Pancreas (tissue), 10 donors: ENCODE measurements around the gene SRPK2. TPM values are rescaled to one million over a fixed set of nuclear protein-coding genes. Genes with fewer than 3 reads are reported as not detected.
"Not testable (repeated sequence)": the region's sequence is repeated elsewhere in the genome, so short reads cannot be mapped to it uniquely, and the experiment has no call there.

ENCODE experiments used
- ATAC-seq, 4 donors: fragments of 200-7000 bp; cut with Tn5 transposase; one replicate each; pipeline versions ENCODE4 v1.8.0 to v1.9.1; 2020; ENCODE audit warnings: mild to moderate bottlenecking in 4 of 4, moderate library complexity in 4 of 4
- DNase-seq, 6 donors: peaks; one replicate each; pipeline ENCODE4 v3.0.0-alpha.2; 2020
- FAIRE-seq: peaks from 2 replicates; lab custom pipeline; 2012; peaks lifted over from hg19 to GRCh38; lab: Jason Lieb, UNC
- H3K27ac ChIP-seq, 4 donors: fragments of 200-600 bp; sonication (generic); 1 replicate in 3 of 4; 2 replicates in 1 of 4; pipeline versions ENCODE4 v1.5.0 to v1.8.0; 2020
- H3K27me3 ChIP-seq, 4 donors: fragments of 200-600 bp; one replicate each; pipeline ENCODE4 v1.8.0; 2021
- H3K36me3 ChIP-seq, 3 donors: fragments of 200-600 bp; sonication (generic) in 1 of 3; one replicate each; pipeline versions ENCODE4 v1.5.0 to v1.8.0; 2020 to 2021
- H3K4me1 ChIP-seq, 3 donors: fragments of 200-600 bp; one replicate each; pipeline ENCODE4 v1.8.0; 2021
- H3K4me3 ChIP-seq, 4 donors: fragments of 200-600 bp; sonication (generic) in 2 of 4; one replicate each; pipeline versions ENCODE4 v1.5.0 to v1.8.0; 2020 to 2021
- H3K9me3 ChIP-seq, 4 donors: fragments of 200-600 bp; one replicate each; pipeline ENCODE4 v1.8.0; 2021
- WGBS, 2 donors: extraction: QIAGEN DNeasy Blood & Tissue Kit; methylation state at CpG; one replicate each; pipeline ENCODE4 v1.1.7; 2013; 5-methylcytosine and 5-hydroxymethylcytosine counted together
- intact Hi-C, 3 donors: fragments of 100-400 bp; cut with DNase I; formaldehyde crosslinking; loops; one replicate each; pipeline versions ENCODE4 v1.11.1 to v1.14.2; 2022
- polyA plus RNA-seq, 2 donors: library from polyadenylated mRNA; stranded (reverse); fragments of 200-250 nt; gene quantifications; one replicate each; pipeline ENCODE4 v1.2.3, GENCODE V29; 2013
- total RNA-seq, 6 donors: library from RNA; stranded (reverse); fragmentation: NEBNext Ultra II Directional in 4 of 6; extraction: Animal tissue kit (Norgen Biotek cat#: 25700) in 4 of 6; gene quantifications; one replicate each; pipeline versions ENCODE4 v1.2.1 to v1.2.4, GENCODE V29; 2021 to 2023
- TF ChIP-seq, protein P1 (sequence below), 4 donors: fragments of 200-600 bp; sonication (generic) in 3 of 4; IDR thresholded peaks; one replicate each; pipeline versions ENCODE4 v1.5.0 to v1.8.0; 2021; ENCODE audit warnings: antibody characterized with exemption in 4 of 4
- donor health status: healthy with polysubstance abuse.
- donor health status: DM: no; HTN: no; CAD: no; lungs with moderate emphysema.
- donor health status: DM: no; HTN: no; CAD: no.
- donor health status: control.
- donor health status: control.
- donor health status: Bipolar disorder and iron deficiency.
- donor health status: DM: yes; HTN: yes; CAD: no.
- donor health status: DM: no; HTN: no; CAD: no.
- donor health status: DM: no; HTN: no; CAD: no.
- donor health status: DM: yes; HTN: yes; CAD: no.

Gene SRPK2
- total and polyA plus RNA-seq, 8 donors, result 6.5 to 27.4 (median 16.4) TPM

DNA sequence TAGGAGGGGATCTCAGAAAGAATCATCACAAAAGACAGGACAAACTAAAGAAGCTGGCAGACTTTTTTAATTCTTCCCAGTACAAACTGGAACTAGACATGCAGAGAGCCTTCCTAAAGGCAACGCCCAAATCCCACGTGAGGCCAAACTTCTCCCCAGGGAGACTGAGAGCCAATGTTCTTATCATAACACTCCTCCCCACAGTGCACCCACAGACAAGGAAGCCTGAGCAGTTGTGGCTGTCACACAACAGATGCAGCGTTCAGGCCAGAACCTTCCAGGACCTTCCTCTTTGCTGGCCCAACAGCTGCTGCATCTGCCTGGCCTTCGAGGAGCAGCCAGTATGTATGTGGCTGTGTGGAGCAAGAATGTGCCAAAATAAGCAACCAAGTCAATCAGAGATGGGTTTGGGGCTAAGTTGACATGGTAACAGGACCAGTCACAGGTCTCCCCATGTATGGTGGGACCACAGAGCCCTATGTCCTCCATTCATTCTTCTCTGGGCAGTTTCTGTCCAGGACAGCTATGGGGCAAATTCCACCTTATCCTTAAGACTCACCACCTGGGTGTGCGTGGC is 34.9 kb downstream of the SRPK2 start:
- no peaks in the 10 kb centered on the region for H3K36me3 ChIP-seq
- no peaks in the 10 kb centered on the region for H3K9me3 ChIP-seq
- H3K4me1 ChIP-seq, result peaks cover 0 to 9% (median 7%) of the 10 kb centered on the region in 3 donors
- H3K4me3 ChIP-seq, result no peak overlapping the region
- ATAC-seq (peak; percentile 35 to 69 (median 61)), FAIRE-seq (no peak), DNase-seq (peak in 1 of 6 donors; percentile 41)
- no peaks in the 10 kb centered on the region for H3K27me3 ChIP-seq
- TF ChIP-seq, protein P1, sequence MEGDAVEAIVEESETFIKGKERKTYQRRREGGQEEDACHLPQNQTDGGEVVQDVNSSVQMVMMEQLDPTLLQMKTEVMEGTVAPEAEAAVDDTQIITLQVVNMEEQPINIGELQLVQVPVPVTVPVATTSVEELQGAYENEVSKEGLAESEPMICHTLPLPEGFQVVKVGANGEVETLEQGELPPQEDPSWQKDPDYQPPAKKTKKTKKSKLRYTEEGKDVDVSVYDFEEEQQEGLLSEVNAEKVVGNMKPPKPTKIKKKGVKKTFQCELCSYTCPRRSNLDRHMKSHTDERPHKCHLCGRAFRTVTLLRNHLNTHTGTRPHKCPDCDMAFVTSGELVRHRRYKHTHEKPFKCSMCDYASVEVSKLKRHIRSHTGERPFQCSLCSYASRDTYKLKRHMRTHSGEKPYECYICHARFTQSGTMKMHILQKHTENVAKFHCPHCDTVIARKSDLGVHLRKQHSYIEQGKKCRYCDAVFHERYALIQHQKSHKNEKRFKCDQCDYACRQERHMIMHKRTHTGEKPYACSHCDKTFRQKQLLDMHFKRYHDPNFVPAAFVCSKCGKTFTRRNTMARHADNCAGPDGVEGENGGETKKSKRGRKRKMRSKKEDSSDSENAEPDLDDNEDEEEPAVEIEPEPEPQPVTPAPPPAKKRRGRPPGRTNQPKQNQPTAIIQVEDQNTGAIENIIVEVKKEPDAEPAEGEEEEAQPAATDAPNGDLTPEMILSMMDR (IDR thresholded peaks at IDR 0.05), result no peak
- WGBS, 2 donors, result 37 to 40% methylated on average over 5 of the region's 5 CpGs
- intact Hi-C loops, result no loop called here
- no peak overlapping the region for H3K27ac ChIP-seq

DNA sequence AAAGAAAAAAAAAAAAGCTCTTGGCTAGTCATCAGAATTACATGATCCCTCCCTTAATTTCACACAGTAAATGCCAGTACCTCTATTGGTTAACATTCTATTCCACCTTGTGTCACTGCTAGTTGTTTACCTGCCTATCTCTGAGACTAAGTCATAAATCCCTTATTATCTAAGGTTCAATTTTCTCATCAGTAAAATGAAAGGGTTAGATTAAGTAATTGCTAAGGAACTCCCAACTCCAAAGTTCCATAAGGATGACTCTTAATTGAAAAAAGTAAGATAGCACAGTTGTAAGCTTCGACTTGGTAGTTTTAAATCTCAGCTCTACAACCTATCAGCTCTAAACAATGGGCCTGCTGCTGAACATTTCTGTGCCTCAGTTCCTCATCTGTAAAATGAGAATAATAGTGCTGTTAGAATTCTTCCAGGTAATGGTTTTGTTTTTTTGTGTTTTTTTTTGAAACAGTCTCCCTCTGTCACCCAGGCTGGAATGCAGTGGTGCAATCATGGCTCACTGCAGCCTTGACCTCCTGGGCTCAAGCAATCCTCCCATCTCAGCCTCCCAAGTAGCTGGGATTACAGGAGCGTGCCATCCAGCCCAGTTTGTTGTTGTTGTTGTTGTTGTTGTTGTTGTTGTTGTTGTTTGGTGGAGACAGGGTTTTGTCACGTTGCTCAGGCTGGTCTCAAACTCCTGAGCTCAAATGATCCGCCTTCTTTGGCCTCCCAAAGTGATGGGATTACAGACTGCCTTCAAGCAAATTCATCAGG is 35.6 kb downstream of the SRPK2 start:
- H3K36me3 ChIP-seq, result no peaks in the 10 kb centered on the region
- DNase-seq (no peak), FAIRE-seq (no peak), ATAC-seq (peak in 1 of 4 donors; percentile 14)
- TF ChIP-seq, protein P1 (IDR thresholded peaks at IDR 0.05), result no peak
- intact Hi-C loops, result no loop called here
- no peaks in the 10 kb centered on the region for H3K27me3 ChIP-seq
- peaks cover 0 to 9% (median 7%) of the 10 kb centered on the region in 3 donors for H3K4me1 ChIP-seq
- WGBS, 2 donors, result 85% methylated on average over 4 of the region's 4 CpGs
- no peak overlapping the region for H3K4me3 ChIP-seq
- no peak overlapping the region for H3K27ac ChIP-seq
- H3K9me3 ChIP-seq, result no peaks in the 10 kb centered on the region

DNA sequence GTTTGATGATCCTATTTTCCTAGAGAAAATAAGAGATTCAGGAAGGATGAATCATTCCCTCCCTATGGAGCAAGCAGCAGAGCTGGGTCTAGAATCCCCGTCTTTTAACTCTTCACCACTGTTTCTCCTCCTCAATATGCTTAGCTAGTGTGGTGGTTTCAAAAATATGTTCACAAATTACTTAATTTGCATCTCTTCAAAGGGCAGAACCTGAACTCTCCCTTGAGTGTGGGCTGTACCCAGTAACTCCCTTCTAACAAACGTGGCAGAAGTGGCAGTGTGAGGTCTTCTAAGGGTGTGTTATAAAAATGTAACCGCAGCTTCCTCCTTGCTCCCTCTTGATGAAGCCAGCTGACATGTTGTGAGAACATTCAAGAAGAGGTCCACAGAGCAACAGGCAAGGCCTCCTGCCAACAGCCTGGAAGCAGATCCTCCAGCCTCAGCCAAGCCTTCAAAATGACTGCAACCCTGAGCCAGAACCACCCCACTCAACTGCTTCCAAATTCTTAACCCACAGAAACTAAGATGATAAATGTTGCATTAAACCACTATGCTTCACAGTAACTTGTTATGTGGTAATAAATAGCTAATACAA is 36.6 kb downstream of the SRPK2 start:
- Histone ChIP-seq H3K36me3 (no peaks in the 10 kb centered on the region), H3K4me1 (peaks cover 0 to 9% (median 7%) of the 10 kb centered on the region in 3 donors), H3K9me3 (no peaks in the 10 kb centered on the region), H3K27me3 (no peaks in the 10 kb centered on the region), H3K4me3 (no peak overlapping the region), H3K27ac (no peak overlapping the region)
- no peak for FAIRE-seq
- WGBS, 2 donors, result 52 to 54% methylated on average over 3 of the region's 3 CpGs
- TF ChIP-seq, protein P1 (IDR thresholded peaks at IDR 0.05), result no peak
- peak in 2 of 6 donors; percentile 29 to 59 for DNase-seq
- intact Hi-C loops, result no loop called here
- ATAC-seq, result peak in 3 of 4 donors; percentile 63 to 88 (median 83)

DNA sequence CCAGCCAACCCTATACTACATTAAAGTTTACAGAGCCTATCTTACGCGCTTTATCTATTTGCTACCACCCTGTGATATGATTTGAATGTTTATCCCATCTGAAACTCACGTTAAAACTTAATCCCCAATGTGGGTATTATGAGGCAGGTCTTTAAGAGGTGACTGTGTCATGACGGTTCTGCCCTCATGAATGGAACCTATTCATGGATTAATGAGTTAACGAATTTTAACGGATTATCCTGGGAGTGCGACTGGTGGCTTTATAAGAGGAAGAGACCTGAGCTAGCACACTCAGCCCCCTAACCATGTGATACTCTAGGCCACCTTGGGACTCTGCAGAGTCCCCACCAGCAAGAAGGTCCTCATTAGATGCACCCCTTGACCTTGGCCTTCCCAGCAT is 37.8 kb downstream of the SRPK2 start:
- ATAC-seq (no peak), FAIRE-seq (no peak), DNase-seq (no peak)
- Histone ChIP-seq H3K9me3 (no peaks in the 10 kb centered on the region), H3K27me3 (no peaks in the 10 kb centered on the region), H3K27ac (no peak overlapping the region), H3K4me1 (peaks cover 0 to 10% (median 7%) of the 10 kb centered on the region in 3 donors), H3K36me3 (no peaks in the 10 kb centered on the region), H3K4me3 (no peak overlapping the region)
- TF ChIP-seq, protein P1 (IDR thresholded peaks at IDR 0.05), result no peak
- intact Hi-C loops, result no loop called here
- 59 to 60% methylated on average over 7 of the region's 7 CpGs for WGBS, 2 donors

DNA sequence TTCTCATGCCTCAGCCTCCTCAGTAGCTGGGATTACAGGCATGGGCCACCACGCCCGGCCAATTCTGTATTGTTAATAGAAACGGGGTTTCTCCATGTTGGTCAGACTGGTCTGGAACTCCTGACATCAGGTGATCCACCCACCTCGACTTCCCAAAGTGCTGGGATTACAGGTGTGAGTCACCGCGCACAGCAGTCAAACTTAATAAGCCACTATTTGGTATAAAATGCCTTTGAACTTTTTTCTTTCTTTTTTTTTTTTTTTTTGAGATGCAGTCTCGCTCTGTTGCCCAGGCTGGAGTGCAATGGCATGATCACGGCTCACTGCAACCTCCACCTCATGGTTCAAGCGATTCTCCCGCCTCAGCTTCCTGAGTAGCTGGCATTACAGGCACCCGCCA is 40.5 kb downstream of the SRPK2 start:
- FAIRE-seq, intact Hi-C loops: not testable (repeated sequence)
- WGBS, 2 donors, result 98% methylated on average over 11 of the region's 11 CpGs

More for the DNA sequence above, 40.5 kb downstream of the SRPK2 start:
- H3K4me1 ChIP-seq, result peaks cover 0 to 16% (median 0%) of the 10 kb centered on the region in 3 donors
- not testable (repeated sequence) for H3K4me3 ChIP-seq, ATAC-seq, H3K27ac ChIP-seq, H3K36me3 ChIP-seq, DNase-seq, H3K27me3 ChIP-seq, H3K9me3 ChIP-seq
